ENCODE data around the gene ALOX5AP.

DNA sequence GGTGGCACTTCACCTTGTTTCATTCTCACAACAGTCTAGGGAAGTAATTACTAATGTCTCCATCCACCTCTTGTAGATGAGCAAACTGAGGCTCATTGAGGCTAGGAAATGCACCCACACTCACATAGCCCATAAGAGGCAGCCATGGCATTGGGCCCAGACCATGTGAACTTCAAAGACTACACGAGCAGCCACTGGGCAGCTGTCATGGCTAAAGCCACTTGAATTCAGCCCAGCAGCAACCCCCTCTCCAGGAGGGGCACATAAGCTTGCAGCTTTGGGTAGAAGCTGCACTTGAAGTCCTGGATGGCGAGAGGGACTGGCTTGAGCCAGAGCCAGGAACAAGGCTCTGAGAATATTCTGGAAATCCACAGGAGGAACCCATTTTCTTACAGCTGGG is 13.4 kb downstream of the ALOX5AP start:
- TF ChIP-seq, protein P1, sequence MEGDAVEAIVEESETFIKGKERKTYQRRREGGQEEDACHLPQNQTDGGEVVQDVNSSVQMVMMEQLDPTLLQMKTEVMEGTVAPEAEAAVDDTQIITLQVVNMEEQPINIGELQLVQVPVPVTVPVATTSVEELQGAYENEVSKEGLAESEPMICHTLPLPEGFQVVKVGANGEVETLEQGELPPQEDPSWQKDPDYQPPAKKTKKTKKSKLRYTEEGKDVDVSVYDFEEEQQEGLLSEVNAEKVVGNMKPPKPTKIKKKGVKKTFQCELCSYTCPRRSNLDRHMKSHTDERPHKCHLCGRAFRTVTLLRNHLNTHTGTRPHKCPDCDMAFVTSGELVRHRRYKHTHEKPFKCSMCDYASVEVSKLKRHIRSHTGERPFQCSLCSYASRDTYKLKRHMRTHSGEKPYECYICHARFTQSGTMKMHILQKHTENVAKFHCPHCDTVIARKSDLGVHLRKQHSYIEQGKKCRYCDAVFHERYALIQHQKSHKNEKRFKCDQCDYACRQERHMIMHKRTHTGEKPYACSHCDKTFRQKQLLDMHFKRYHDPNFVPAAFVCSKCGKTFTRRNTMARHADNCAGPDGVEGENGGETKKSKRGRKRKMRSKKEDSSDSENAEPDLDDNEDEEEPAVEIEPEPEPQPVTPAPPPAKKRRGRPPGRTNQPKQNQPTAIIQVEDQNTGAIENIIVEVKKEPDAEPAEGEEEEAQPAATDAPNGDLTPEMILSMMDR (IDR thresholded peaks at IDR 0.05; ENCODE audit: low read depth, low read length) = no peak
- TF ChIP-seq EZH2phosphoT487 (IDR thresholded peaks at IDR 0.05; ENCODE audit: low read depth) = no peak
